HFFc6 (cell line): Measurements from ENCODE around the gene EGFR. TPM values are rescaled to one million over a fixed set of nuclear protein-coding genes. Genes with fewer than 3 reads are reported as not detected.

Experiments used
- DNase-seq: peaks from one replicate; pipeline ENCODE4 v3.0.0-alpha.2; 2018
- H3K27ac Mint-ChIP-seq: 2 replicates; pipeline ENCODE4 v1.8.0; 2020; ENCODE audit warnings: mild to moderate bottlenecking, mixed read lengths
- H3K27me3 Mint-ChIP-seq: 2 replicates; pipeline ENCODE4 v1.8.0; 2021; ENCODE audit warnings: mild to moderate bottlenecking, moderate library complexity, mixed read lengths; ENCODE audit not compliant: insufficient read depth
- H3K36me3 Mint-ChIP-seq: 2 replicates; pipeline ENCODE4 v1.8.0; 2021; ENCODE audit warnings: low read depth, mixed read lengths
- H3K4me1 Mint-ChIP-seq: 2 replicates; pipeline ENCODE4 v1.8.0; 2020; ENCODE audit warnings: low read depth, mixed read lengths
- H3K4me3 Mint-ChIP-seq: 2 replicates; pipeline ENCODE4 v1.8.0; 2020; ENCODE audit warnings: mild to moderate bottlenecking, moderate library complexity, mixed read lengths
- H3K9me3 Mint-ChIP-seq: 2 replicates; pipeline ENCODE4 v1.8.0; 2020; ENCODE audit warnings: mild to moderate bottlenecking, mixed read lengths
- total RNA-seq, 6 experiments: library from RNA; stranded (reverse); fragmentation: NEBNext Ultra II Directional; extraction: Animal tissue kit (Norgen Biotek cat#: 25700); gene quantifications; 2 replicates in 1 of 6; 3 replicates in 5 of 6; pipeline ENCODE4 v1.2.3, GENCODE V29; 2021
- TF ChIP-seq, protein P1 (sequence below): fragments of 200-600 bp; sonication (generic); IDR thresholded peaks from 2 replicates; pipeline ENCODE4 v1.5.0; 2021; ENCODE audit warnings: antibody characterized with exemption, mild to moderate bottlenecking

Gene EGFR
- total RNA-seq, 6 experiments from 2014 or later = 69.9 to 87.2 (median 77.0) TPM

GRCh38 chr7:55128693-55129394, 110.0 kb downstream of the EGFR start:
- DNase-seq = peak; percentile 39
- peaks cover 17% of the 10 kb centered on the region for H3K36me3 Mint-ChIP-seq
- H3K27me3 Mint-ChIP-seq = peaks cover under 1% of the 10 kb centered on the region; the same call in 1 of the 2 replicates
- H3K27ac Mint-ChIP-seq = peak overlapping the region; percentile 98
- H3K9me3 Mint-ChIP-seq = no peaks in the 10 kb centered on the region
- peaks cover 99% of the 10 kb centered on the region for H3K4me1 Mint-ChIP-seq
- H3K4me3 Mint-ChIP-seq = peak overlapping the region; percentile 69
- TF ChIP-seq, protein P1, sequence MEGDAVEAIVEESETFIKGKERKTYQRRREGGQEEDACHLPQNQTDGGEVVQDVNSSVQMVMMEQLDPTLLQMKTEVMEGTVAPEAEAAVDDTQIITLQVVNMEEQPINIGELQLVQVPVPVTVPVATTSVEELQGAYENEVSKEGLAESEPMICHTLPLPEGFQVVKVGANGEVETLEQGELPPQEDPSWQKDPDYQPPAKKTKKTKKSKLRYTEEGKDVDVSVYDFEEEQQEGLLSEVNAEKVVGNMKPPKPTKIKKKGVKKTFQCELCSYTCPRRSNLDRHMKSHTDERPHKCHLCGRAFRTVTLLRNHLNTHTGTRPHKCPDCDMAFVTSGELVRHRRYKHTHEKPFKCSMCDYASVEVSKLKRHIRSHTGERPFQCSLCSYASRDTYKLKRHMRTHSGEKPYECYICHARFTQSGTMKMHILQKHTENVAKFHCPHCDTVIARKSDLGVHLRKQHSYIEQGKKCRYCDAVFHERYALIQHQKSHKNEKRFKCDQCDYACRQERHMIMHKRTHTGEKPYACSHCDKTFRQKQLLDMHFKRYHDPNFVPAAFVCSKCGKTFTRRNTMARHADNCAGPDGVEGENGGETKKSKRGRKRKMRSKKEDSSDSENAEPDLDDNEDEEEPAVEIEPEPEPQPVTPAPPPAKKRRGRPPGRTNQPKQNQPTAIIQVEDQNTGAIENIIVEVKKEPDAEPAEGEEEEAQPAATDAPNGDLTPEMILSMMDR = no peak

DNA sequence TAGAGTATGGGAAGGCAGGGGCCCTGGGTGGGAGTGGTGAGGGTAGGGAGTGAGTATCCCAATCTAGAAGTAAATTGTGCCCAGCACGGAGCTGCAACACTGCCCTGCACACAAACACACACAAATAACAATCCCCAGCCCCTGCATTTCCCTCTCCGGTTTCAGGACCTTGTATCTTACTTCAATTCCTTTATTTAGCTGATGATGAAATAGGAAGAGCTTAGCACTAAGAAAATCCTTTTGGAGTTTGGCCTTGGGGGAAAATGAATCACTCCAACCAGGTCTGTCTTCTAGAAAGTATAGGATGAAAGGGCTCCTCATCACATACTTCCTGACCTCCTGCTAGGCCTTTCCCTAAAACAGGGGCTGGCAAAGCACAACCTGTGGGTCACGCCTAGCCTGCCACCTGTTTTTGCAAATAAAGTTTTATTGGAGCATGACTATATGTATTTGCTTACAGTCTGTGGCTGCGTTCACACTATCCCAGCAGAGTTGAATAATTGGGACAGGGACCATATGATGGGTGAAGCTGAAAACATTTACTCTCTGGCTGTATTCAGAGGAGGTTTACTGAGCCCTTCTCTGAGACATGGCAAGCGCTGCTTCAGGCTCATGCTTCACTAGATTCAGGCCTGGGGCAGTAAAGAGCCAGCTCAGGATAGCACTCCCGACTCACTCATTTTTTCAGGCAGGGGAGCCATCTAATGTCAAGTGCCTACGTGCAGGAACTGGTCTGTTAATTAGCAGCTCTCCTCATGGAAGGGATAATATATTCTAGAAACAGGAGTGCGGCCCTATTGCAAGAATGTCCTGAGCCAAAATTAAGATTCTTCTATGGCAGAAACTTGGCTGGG, 111.0 kb downstream of the EGFR start:
- no peaks in the 10 kb centered on the region for H3K9me3 Mint-ChIP-seq
- peak overlapping the region; percentile 98 for H3K27ac Mint-ChIP-seq
- TF ChIP-seq, protein P1 = no peak
- peaks cover 100% of the 10 kb centered on the region for H3K4me1 Mint-ChIP-seq
- peak; percentile 75 for DNase-seq
- H3K27me3 Mint-ChIP-seq = peaks cover 3% of the 10 kb centered on the region
- peaks cover 16% of the 10 kb centered on the region for H3K36me3 Mint-ChIP-seq
- peak overlapping the region; percentile 69 for H3K4me3 Mint-ChIP-seq

GRCh38 chr7:55130395-55131141, 111.8 kb downstream of the EGFR start:
- Mint-ChIP-seq H3K27ac (peak overlapping the region; percentile 98), H3K27me3 (peaks cover 3% of the 10 kb centered on the region), H3K4me3 (peak overlapping the region; percentile 67), H3K9me3 (no peaks in the 10 kb centered on the region), H3K36me3 (peaks cover 14% of the 10 kb centered on the region), H3K4me1 (peaks cover 98% of the 10 kb centered on the region)
- TF ChIP-seq, protein P1 = no peak
- peak; percentile 84 for DNase-seq

- Mint-ChIP-seq H3K4me1 (peaks cover 96% of the 10 kb centered on the region), H3K27me3 (peaks cover 3% of the 10 kb centered on the region), H3K36me3 (peaks cover 12% of the 10 kb centered on the region), H3K27ac (peak overlapping the region; percentile 98), H3K9me3 (no peaks in the 10 kb centered on the region), H3K4me3 (peak overlapping the region; percentile 82)
- TF ChIP-seq, protein P1 = no peak
- DNase-seq = no peak
Observed at GRCh38 chr7:55131142-55131929, 112.5 kb downstream of the EGFR start.

DNA sequence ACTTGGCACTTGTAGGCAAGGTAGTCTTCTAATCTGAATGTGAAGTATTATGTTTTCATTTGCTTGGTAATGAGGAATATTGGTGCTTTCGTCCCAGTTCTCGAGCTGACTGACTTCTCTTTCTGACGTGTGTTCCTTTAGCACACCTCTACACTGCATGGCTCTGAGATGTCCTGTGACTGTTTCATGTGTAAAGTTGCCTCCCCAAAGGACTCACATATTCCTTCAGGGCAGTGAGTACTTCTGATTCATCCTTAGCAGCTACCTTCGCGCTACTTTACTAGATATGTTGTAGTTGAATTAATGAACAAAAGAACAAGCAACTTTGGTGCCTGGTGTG, 113.7 kb downstream of the EGFR start:
- DNase-seq = no peak
- no peaks in the 10 kb centered on the region for H3K9me3 Mint-ChIP-seq
- peaks cover 3% of the 10 kb centered on the region for H3K27me3 Mint-ChIP-seq
- peaks cover 95% of the 10 kb centered on the region for H3K4me1 Mint-ChIP-seq
- H3K4me3 Mint-ChIP-seq = peak overlapping the region; percentile 82
- peak overlapping the region; percentile 98 for H3K27ac Mint-ChIP-seq
- peaks cover 14% of the 10 kb centered on the region for H3K36me3 Mint-ChIP-seq
- TF ChIP-seq, protein P1 = no peak
